WI38 (cell line): ENCODE data around the gene DAGLB.

ENCODE experiments used
- H3K4me3 ChIP-seq: 2 replicates; pipeline ENCODE4 v1.5.1; 2011; ENCODE audit warnings: low read depth, mild to moderate bottlenecking, control low read depth, low read length
- TF ChIP-seq, protein P1 (sequence below): IDR thresholded peaks from 2 replicates; pipeline ENCODE4 v1.5.1; 2012; ENCODE audit warnings: low read depth, mild to moderate bottlenecking, control low read depth, low read length

The DAGLB gene

DNA sequence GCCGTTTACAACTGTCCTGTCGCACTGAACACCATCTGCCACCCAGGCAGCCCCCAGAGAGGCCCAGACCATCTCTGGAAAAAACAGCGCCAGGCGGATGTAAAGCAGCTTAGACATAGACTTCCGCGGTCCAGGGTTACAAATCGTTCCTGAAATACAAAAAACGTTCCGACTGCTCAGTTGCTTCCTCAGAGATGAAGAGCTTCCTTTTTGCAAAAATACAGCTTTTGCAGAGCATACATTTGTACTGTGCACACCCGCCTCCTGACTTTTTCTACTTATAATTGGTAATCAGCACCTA, 11.4 kb downstream of the DAGLB start:
- TF ChIP-seq, protein P1, sequence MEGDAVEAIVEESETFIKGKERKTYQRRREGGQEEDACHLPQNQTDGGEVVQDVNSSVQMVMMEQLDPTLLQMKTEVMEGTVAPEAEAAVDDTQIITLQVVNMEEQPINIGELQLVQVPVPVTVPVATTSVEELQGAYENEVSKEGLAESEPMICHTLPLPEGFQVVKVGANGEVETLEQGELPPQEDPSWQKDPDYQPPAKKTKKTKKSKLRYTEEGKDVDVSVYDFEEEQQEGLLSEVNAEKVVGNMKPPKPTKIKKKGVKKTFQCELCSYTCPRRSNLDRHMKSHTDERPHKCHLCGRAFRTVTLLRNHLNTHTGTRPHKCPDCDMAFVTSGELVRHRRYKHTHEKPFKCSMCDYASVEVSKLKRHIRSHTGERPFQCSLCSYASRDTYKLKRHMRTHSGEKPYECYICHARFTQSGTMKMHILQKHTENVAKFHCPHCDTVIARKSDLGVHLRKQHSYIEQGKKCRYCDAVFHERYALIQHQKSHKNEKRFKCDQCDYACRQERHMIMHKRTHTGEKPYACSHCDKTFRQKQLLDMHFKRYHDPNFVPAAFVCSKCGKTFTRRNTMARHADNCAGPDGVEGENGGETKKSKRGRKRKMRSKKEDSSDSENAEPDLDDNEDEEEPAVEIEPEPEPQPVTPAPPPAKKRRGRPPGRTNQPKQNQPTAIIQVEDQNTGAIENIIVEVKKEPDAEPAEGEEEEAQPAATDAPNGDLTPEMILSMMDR = no peak

DNA sequence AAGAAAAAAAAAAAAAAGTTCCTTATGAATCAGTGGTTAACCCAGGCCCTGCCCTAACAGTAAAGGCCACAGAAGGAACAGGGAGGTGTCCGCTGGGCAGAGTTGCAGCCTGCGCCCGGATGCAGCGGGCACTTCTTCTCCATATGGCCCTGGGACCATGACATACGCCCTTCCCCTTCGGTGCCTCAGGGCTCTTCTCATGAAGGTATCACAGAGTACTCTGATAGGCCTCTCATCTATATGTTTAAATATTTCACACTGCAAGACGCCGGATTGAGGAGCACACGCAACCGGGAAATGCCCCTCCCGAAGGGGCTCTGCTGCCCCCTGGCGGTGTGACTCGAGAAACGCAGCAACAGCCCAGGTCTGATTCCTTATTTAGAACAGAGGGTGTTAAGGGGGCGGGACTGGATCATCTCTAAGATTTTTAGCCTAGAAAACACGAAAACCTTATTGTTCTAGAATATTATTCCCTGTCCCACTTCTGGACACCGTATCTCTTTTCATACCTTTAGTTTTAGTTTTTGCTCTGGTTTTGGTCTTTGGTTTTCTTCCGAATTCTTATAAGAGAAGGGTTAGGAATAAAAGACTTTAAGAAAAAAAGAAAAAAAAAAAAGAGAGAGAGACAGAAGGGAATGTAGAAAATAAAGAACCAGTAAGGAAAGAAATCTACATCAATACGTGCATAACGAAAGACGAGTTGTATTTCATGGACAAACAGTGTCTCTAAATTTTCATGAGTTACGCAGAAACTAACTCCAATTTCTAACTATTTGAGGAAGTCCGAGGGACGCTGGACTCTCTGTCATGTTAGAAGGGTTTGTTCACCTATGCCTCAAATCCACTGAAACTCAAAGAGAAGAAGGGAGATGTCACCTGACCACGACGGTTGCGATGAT, 12.0 kb downstream of the DAGLB start:
- TF ChIP-seq, protein P1 = peak; percentile 91
- H3K4me3 ChIP-seq = no peak overlapping the region

More for the DNA sequence above, 11.4 kb downstream of the DAGLB start:
- no peak overlapping the region for H3K4me3 ChIP-seq

DNA sequence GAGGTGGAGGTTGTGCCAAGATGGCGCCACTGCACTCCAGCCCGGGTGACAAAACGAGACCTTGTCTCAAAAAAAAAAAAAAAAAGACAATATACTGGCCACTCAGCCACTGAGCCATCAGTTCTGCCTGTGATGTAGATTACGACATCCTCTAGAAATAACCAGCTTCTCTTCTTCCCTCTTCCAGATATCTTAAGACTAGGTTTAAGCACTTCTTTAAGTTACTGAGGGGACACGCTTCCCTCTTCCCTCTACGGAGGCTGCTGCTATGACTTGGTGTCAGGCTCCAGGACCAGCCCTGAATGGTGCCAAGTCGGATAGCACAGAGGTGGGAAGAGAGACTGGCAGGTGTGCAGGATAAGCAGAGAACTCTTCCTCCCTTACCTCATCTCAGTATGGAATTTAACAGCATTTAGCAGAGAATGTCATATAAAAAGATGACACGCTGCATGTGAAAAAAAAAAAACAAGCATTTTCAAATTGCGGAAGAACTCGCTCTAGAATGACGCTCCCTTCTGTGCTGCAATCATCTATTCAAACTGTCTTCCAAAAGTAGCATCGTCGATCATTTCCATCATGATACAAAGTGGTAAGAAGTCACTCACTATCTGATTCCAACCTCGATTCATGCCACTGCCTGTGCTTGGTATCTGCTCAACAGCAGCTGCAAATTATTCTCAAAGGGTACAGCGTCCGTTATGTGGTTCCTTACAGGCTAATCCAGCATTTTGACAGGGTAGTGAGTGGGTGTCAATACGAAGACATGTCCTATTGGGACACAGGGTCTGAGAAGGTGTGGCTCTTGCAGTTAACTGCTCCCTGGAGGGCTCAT, 13.8 kb downstream of the DAGLB start:
- TF ChIP-seq, protein P1 = no peak
- no peak overlapping the region for H3K4me3 ChIP-seq

GRCh38 chr7:6432781-6433180, 15.0 kb downstream of the DAGLB start:
- TF ChIP-seq, protein P1 = no peak

DNA sequence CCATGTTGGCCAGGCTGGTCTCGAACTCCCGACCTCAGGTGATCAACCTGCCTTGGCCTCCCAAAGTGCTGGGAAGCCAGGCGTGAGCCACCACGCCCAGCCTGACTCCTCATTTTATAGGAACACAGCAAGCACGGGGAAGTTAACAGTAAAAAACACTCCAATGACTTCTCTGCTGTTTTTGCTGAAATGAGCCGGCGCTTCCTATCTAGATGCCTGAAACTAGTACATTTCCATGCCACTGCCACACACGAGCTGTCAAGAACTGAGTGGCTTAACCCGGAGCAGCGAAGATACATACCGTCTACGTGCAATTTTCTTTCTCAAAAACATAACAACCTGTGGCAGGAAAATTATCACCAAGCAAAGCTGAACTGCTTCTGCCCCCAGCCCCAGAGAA, 16.8 kb downstream of the DAGLB start:
- no peak overlapping the region for H3K4me3 ChIP-seq
- TF ChIP-seq, protein P1 = no peak

More at GRCh38 chr7:6432781-6433180, 15.0 kb downstream of the DAGLB start:
- H3K4me3 ChIP-seq = no peak overlapping the region

GRCh38 chr7:6430271-6430940, 17.3 kb downstream of the DAGLB start:
- TF ChIP-seq, protein P1 = no peak
- no peak overlapping the region for H3K4me3 ChIP-seq
